Gastrocnemius medialis (tissue), 4 donors: ENCODE results near the gene EN2. TPM values are rescaled to one million over a fixed set of nuclear protein-coding genes. Genes with fewer than 3 reads are reported as not detected.

ENCODE experiments used
- ATAC-seq, 2 donors: fragments of 150-250 bp; one replicate each; pipeline ENCODE4 v1.9.1; 2016
- DNase-seq, 2 donors: peaks; one replicate each; pipeline ENCODE4 v3.0.0-alpha.2; 2019
- H3K27ac ChIP-seq, 4 donors: fragments of 200-600 bp; sonication (generic); 1 replicate in 1 of 4; 2 replicates in 3 of 4; pipeline ENCODE4 v1.5.1; 2016 to 2018; ENCODE audit warnings: mild to moderate bottlenecking in 2 of 4, moderate library complexity in 1 of 4
- H3K27me3 ChIP-seq, 3 donors: fragments of 200-600 bp; sonication (generic) in 2 of 3; 1 replicate in 1 of 3; 2 replicates in 2 of 3; pipeline versions ENCODE4 v1.5.1 to v1.6.0; 2016 to 2019; ENCODE audit warnings: mild to moderate bottlenecking in 1 of 3, moderate library complexity in 1 of 3
- H3K36me3 ChIP-seq, 2 donors: fragments of 200-600 bp; sonication (generic) in 1 of 2; one replicate each; pipeline ENCODE4 v1.5.1; 2017 to 2018
- H3K4me1 ChIP-seq, 2 donors: fragments of 200-600 bp; sonication (generic) in 1 of 2; one replicate each; pipeline ENCODE4 v1.5.1; 2016 to 2017; ENCODE audit warnings: mild to moderate bottlenecking in 2 of 2
- H3K4me3 ChIP-seq, 4 donors: fragments of 200-600 bp; sonication (generic) in 3 of 4; 1 replicate in 1 of 4; 2 replicates in 3 of 4; pipeline ENCODE4 v1.5.1; 2016 to 2019; ENCODE audit warnings: mild to moderate bottlenecking in 2 of 4
- H3K9me3 ChIP-seq, 3 donors: fragments of 200-600 bp; sonication (generic) in 2 of 3; 1 replicate in 1 of 3; 2 replicates in 2 of 3; pipeline ENCODE4 v1.5.1; 2016 to 2019
- POLR2A ChIP-seq, 2 donors: fragments of 450-650 bp; IDR thresholded peaks; one replicate each; pipeline ENCODE4 v1.6.1; 2017; ENCODE audit warnings: antibody characterized with exemption in 2 of 2, mild to moderate bottlenecking in 2 of 2, moderate library complexity in 2 of 2
- in situ Hi-C, 4 donors: fragments of 200-750 bp; cut with MboI; loops; one replicate each; pipeline versions ENCODE4 v1.15.0 to v1.8.0; 2017; ENCODE audit warnings: low sequenced_read_pairs in 4 of 4
- intact Hi-C: fragments of 100-400 bp; cut with DNase I; formaldehyde crosslinking; loops from one replicate; pipeline ENCODE4 v1.15.1; 2023; ENCODE audit warnings: low total_unique reads
- total RNA-seq, 4 donors: library from RNA; depleted of rRNA; stranded (reverse); fragments of >200 nt; gene quantifications; one replicate each; pipeline versions ENCODE4 v1.1.0 to v1.2.3, GENCODE V29; 2016
- TF ChIP-seq, protein P1 (sequence below), 5 experiments: fragments of 450-650 bp in 3 of 5; fragments of 200-600 bp in 2 of 5; sonication (generic) in 2 of 5; IDR thresholded peaks in 4 of 5; conservative IDR thresholded peaks in 1 of 5; 1 replicate in 4 of 5; 2 replicates in 1 of 5; pipeline ENCODE4 v1.5.1; 2016 to 2019; ENCODE audit warnings: antibody characterized with exemption in 5 of 5, mild to moderate bottlenecking in 3 of 5, moderate library complexity in 3 of 5

Gene EN2
- total RNA-seq, 4 donors from 2014 or later: 0.31 to 1.2 (median 0.65) TPM

DNA sequence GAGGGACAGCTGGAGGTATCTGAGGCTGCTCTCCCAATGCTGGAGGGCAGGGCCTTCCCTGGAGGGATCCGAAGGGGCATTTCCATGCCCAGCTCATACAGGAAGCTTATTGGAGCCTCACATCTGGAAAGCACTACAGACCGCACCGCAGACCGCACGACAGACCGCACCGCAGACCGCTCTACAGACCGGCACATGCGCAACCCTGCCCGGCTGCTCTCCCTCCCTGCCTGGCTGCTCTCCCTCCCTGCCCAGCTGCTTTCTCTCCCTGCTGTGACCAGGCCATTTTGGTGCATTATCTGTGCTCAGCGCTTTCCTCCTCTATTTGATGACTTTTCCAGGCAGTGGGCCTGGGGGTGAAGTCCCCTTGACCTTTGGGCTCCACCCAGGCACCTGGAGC, 39.6 kb upstream of the EN2 start:
- intact Hi-C loops (no loop called here), in situ Hi-C loops (no loop called here)
- Histone ChIP-seq H3K4me3 (no peak overlapping the region), H3K27ac (no peak overlapping the region), H3K9me3 (no peaks in the 10 kb centered on the region), H3K27me3 (peaks cover 0 to 16% (median 9%) of the 10 kb centered on the region in 3 donors), H3K36me3 (no peaks in the 10 kb centered on the region), H3K4me1 (no peaks in the 10 kb centered on the region)
- TF ChIP-seq, protein P1, sequence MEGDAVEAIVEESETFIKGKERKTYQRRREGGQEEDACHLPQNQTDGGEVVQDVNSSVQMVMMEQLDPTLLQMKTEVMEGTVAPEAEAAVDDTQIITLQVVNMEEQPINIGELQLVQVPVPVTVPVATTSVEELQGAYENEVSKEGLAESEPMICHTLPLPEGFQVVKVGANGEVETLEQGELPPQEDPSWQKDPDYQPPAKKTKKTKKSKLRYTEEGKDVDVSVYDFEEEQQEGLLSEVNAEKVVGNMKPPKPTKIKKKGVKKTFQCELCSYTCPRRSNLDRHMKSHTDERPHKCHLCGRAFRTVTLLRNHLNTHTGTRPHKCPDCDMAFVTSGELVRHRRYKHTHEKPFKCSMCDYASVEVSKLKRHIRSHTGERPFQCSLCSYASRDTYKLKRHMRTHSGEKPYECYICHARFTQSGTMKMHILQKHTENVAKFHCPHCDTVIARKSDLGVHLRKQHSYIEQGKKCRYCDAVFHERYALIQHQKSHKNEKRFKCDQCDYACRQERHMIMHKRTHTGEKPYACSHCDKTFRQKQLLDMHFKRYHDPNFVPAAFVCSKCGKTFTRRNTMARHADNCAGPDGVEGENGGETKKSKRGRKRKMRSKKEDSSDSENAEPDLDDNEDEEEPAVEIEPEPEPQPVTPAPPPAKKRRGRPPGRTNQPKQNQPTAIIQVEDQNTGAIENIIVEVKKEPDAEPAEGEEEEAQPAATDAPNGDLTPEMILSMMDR (IDR thresholded peaks at IDR 0.05 in 4 of 5, conservative IDR thresholded peaks at IDR 0.05 in 1 of 5): no peak
- TF ChIP-seq POLR2A (IDR thresholded peaks at IDR 0.05): no peak
- no peak for ATAC-seq
- no peak for DNase-seq

DNA sequence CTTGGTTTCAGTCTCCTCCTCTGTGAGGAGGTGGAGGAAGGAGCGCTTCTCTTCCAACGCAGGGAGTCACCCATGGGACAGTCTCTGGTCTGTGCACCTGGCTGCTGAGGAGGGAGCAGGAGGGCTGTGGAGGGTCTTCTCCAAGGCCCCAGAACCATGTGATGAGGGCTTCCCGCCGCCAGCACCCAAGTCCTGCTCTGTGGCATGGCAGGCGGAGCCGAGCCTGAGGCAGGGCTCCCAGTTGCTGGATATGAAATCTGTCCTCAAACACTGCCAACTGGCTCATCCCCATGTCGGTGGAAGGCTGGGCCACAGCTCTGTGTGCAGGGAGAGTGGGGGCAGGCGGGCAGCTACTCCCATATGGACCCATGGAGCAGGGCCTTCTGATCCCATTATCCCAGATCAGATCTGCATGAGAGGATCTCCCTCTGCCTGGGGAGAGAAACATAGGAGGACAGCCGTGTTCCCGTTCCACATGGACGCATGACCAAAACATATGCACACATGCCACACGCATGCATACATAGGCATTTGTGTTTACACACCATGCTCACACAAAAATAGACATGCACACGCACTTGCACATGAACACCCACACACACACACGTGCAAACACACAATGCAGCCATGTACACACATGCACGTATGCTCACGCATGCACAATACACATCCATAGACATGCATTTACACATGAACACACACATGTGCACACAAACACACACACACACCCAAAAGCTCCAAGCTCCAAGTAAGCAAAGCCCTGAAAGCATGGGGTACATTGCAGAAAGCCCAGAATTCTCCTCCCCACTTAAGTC, 38.8 kb upstream of the EN2 start:
- no peaks in the 10 kb centered on the region for H3K9me3 ChIP-seq
- ATAC-seq: no peak
- intact Hi-C loops: no loop called here

DNA sequence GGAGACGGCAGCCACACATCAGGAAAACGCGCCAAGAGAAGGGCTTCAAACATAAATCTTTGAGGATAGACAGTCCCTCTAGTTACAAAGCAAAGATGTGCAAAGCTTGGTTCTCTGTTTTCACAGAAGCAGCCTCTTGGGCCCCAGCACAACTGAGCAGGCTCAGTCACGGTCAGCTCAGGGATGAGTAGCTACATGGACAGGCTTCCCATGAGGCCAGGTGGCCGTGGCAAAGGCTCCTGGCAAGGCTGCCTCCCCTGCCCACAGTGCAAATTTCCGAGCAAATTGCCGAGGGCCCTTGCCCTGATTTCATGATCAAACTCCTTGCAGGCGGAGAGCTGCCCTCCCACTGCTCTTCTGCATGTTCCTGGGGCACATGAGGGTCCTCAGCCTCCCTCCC, 37.8 kb upstream of the EN2 start:
- in situ Hi-C loops: no loop called here
- peaks cover 0 to 16% (median 9%) of the 10 kb centered on the region in 3 donors for H3K27me3 ChIP-seq
- intact Hi-C loops: no loop called here

More for the DNA sequence above, 38.8 kb upstream of the EN2 start:
- H3K4me3 ChIP-seq: no peak overlapping the region
- in situ Hi-C loops: no loop called here
- DNase-seq: no peak
- no peak overlapping the region for H3K27ac ChIP-seq
- H3K4me1 ChIP-seq: no peaks in the 10 kb centered on the region
- peaks cover 0 to 16% (median 9%) of the 10 kb centered on the region in 3 donors for H3K27me3 ChIP-seq
- TF ChIP-seq POLR2A (IDR thresholded peaks at IDR 0.05): no peak
- TF ChIP-seq, protein P1 (IDR thresholded peaks at IDR 0.05 in 4 of 5, conservative IDR thresholded peaks at IDR 0.05 in 1 of 5): no peak
- H3K36me3 ChIP-seq: no peaks in the 10 kb centered on the region

DNA sequence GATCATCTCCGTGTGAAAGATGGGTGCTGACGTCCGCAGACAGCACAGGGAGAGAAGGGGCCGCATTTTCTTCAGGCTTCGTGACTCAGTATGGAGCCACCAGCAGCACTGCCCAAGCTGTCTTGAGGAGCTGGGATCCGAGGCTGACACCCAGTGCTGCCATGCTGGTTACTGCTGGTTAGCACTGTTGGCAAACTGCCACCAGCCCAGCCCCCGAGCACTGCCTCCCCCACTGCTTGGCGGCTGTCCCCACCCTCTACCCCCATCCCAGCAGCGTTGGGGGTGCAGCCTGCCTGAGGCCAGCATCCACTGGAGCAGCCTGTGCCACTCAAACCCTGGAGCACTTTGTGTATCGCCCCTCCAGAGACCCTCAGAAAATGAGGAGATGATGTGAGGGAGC, 35.8 kb upstream of the EN2 start:
- DNase-seq (no peak), ATAC-seq (no peak)
- H3K36me3 ChIP-seq: no peaks in the 10 kb centered on the region
- TF ChIP-seq, protein P1 (IDR thresholded peaks at IDR 0.05 in 4 of 5, conservative IDR thresholded peaks at IDR 0.05 in 1 of 5): no peak
- no peak for TF ChIP-seq POLR2A (IDR thresholded peaks at IDR 0.05)
- H3K4me3 ChIP-seq: no peak overlapping the region
- no peaks in the 10 kb centered on the region for H3K9me3 ChIP-seq
- no peak overlapping the region for H3K27ac ChIP-seq
- intact Hi-C loops: no loop called here
- in situ Hi-C loops: no loop called here
- no peaks in the 10 kb centered on the region for H3K4me1 ChIP-seq
- peaks cover 0 to 12% (median 9%) of the 10 kb centered on the region in 3 donors for H3K27me3 ChIP-seq

More for the DNA sequence above, 37.8 kb upstream of the EN2 start:
- H3K9me3 ChIP-seq: no peaks in the 10 kb centered on the region
- H3K4me1 ChIP-seq: no peaks in the 10 kb centered on the region
- ATAC-seq: no peak
- H3K4me3 ChIP-seq: no peak overlapping the region
- no peaks in the 10 kb centered on the region for H3K36me3 ChIP-seq
- TF ChIP-seq, protein P1 (IDR thresholded peaks at IDR 0.05 in 4 of 5, conservative IDR thresholded peaks at IDR 0.05 in 1 of 5): no peak
- no peak for TF ChIP-seq POLR2A (IDR thresholded peaks at IDR 0.05)
- DNase-seq: no peak
- H3K27ac ChIP-seq: no peak overlapping the region
